CD8-positive, alpha-beta memory T cell (primary cell): ENCODE data around the gene IFNA13. TPM values are rescaled to one million over a fixed set of nuclear protein-coding genes. Genes with fewer than 3 reads are reported as not detected.

ENCODE experiments used
- CTCF ChIA-PET: fragments of 350-600 bp; sonication (Branson Sonifier 250); formaldehyde crosslinking; loops from one replicate; lab custom pipeline; 2021; ENCODE audit warnings: antibody characterized with exemption; lab: Charles Lee
- POLR2A ChIA-PET: fragments of 350-600 bp; sonication (Branson Sonifier 250); formaldehyde crosslinking; loops from one replicate; lab custom pipeline; 2021; ENCODE audit warnings: antibody characterized with exemption; lab: Charles Lee
- DNase-seq, 5 donors: peaks; one replicate each; pipeline versions ENCODE4 v3.0.0 to v3.0.0-alpha.2; 2020 to 2022; ENCODE audit warnings: mixed read lengths in 1 of 5
- H3K27ac ChIP-seq: one replicate; pipeline ENCODE4 v1.7.0; 2013; ENCODE audit warnings: low read depth, mild to moderate bottlenecking, low read length, moderate library complexity
- H3K27me3 ChIP-seq: 2 replicates; pipeline ENCODE4 v1.7.0; 2013; ENCODE audit warnings: low read length, mild to moderate bottlenecking; ENCODE audit not compliant: insufficient read depth, poor library complexity, severe bottlenecking
- H3K36me3 ChIP-seq: 2 replicates; pipeline ENCODE4 v1.7.0; 2013; ENCODE audit warnings: mild to moderate bottlenecking, low read length, moderate library complexity; ENCODE audit not compliant: insufficient read depth
- H3K4me1 ChIP-seq: 2 replicates; pipeline ENCODE4 v1.7.0; 2013; ENCODE audit warnings: mild to moderate bottlenecking, low read length, moderate library complexity; ENCODE audit not compliant: insufficient read depth
- H3K4me3 ChIP-seq: 2 replicates; pipeline ENCODE4 v1.7.0; 2013; ENCODE audit warnings: mild to moderate bottlenecking, low read length
- H3K9me3 ChIP-seq: 2 replicates; pipeline ENCODE4 v1.7.0; 2013; ENCODE audit warnings: mild to moderate bottlenecking, low read length
- H3K27ac Mint-ChIP-seq, 8 donors: one replicate each; pipeline ENCODE4 v1.8.0; 2020 to 2021; ENCODE audit warnings: mixed read lengths in 8 of 8, mild to moderate bottlenecking in 6 of 8, inconsistent platforms in 3 of 8, moderate library complexity in 3 of 8
- H3K27me3 Mint-ChIP-seq, 2 donors: one replicate each; pipeline ENCODE4 v1.8.0; 2020 to 2021; ENCODE audit warnings: mixed read lengths in 2 of 2, mild to moderate bottlenecking in 1 of 2, moderate library complexity in 1 of 2
- H3K36me3 Mint-ChIP-seq, 3 donors: one replicate each; pipeline ENCODE4 v1.8.0; 2020 to 2021; ENCODE audit warnings: mixed read lengths in 3 of 3, inconsistent platforms in 1 of 3, mild to moderate bottlenecking in 1 of 3
- H3K4me1 Mint-ChIP-seq, 3 donors: one replicate each; pipeline ENCODE4 v1.8.0; 2020 to 2021; ENCODE audit warnings: mixed read lengths in 3 of 3, inconsistent platforms in 1 of 3, mild to moderate bottlenecking in 1 of 3
- H3K4me3 Mint-ChIP-seq, 7 donors: one replicate each; pipeline ENCODE4 v1.8.0; 2020 to 2021; ENCODE audit warnings: mixed read lengths in 7 of 7, mild to moderate bottlenecking in 6 of 7, moderate library complexity in 4 of 7, inconsistent platforms in 2 of 7
- H3K9me3 Mint-ChIP-seq, 5 donors: one replicate each; pipeline ENCODE4 v1.8.0; 2020 to 2022; ENCODE audit warnings: mixed read lengths in 5 of 5, mild to moderate bottlenecking in 3 of 5, moderate library complexity in 2 of 5, inconsistent platforms in 1 of 5
- polyA plus RNA-seq: library from polyadenylated mRNA; unstranded; fragments of 300-500 nt; fragmentation: Illumina TruSeq; gene quantifications from one replicate; pipeline ENCODE4 v1.2.3, GENCODE V29; 2021
- total RNA-seq, 2 experiments: library from RNA; stranded (reverse); gene quantifications; one replicate each; pipeline ENCODE4 v1.2.3, GENCODE V29; 2021

IFNA13 gene
- total and polyA plus RNA-seq, 3 experiments from 2014 or later: not detected

GRCh38 chr9:21402386-21403251, 34.8 kb upstream of the IFNA13 start:
- no peak overlapping the region for H3K27ac Mint-ChIP-seq
- DNase-seq: peak in 1 of 5 donors; percentile 4
- H3K36me3 ChIP-seq: no peaks in the 10 kb centered on the region
- H3K27ac ChIP-seq: no peak overlapping the region
- peaks cover 7% of the 10 kb centered on the region for H3K4me1 ChIP-seq
- H3K4me3 ChIP-seq: peak overlapping the region; percentile 17
- peak overlapping the region in 6 of 7 donors; percentile 54 to 80 (median 66) for H3K4me3 Mint-ChIP-seq
- no peaks in the 10 kb centered on the region for H3K9me3 ChIP-seq
- H3K27me3 Mint-ChIP-seq: peaks cover 21 to 68% of the 10 kb centered on the region in 2 donors
- ChIA-PET POLR2A (interaction anchor here (0.7 kb wide), 1 partner anchor 305 kb away, joined by 4 read pairs; no protein-coding TSS in a partner anchor), CTCF (interaction anchor here (1.3 to 1.8 kb wide), 4 partner anchors 42 to 84 kb away, joined by 3 to 4 read pairs (median 4); no protein-coding TSS in a partner anchor)
- no peaks in the 10 kb centered on the region for H3K9me3 Mint-ChIP-seq
- H3K4me1 Mint-ChIP-seq: peaks cover 0 to 11% (median 4%) of the 10 kb centered on the region in 3 donors
- H3K36me3 Mint-ChIP-seq: peaks cover 0 to 1% (median 0%) of the 10 kb centered on the region in 3 donors
- peaks cover 11% of the 10 kb centered on the region for H3K27me3 ChIP-seq

- Mint-ChIP-seq H3K4me3 (no peak overlapping the region), H3K27ac (no peak overlapping the region), H3K4me1 (peaks cover 8 to 19% (median 9%) of the 10 kb centered on the region in 3 donors), H3K36me3 (peaks cover 0 to 2% (median 0%) of the 10 kb centered on the region in 3 donors), H3K9me3 (no peaks in the 10 kb centered on the region), H3K27me3 (peaks cover 26 to 85% of the 10 kb centered on the region in 2 donors)
- Histone ChIP-seq H3K4me3 (no peak overlapping the region), H3K9me3 (no peaks in the 10 kb centered on the region), H3K27ac (no peak overlapping the region), H3K27me3 (peaks cover 11% of the 10 kb centered on the region), H3K36me3 (no peaks in the 10 kb centered on the region), H3K4me1 (peaks cover 10% of the 10 kb centered on the region)
- DNase-seq: no peak
- ChIA-PET CTCF (interaction anchor here (1.4 kb wide), 1 partner anchor 76 kb away, joined by 4 read pairs; no protein-coding TSS in a partner anchor), POLR2A (no interaction called here)
Measured at GRCh38 chr9:21399956-21400355, 32.1 kb upstream of the IFNA13 start.

GRCh38 chr9:21398955-21399489, 31.2 kb upstream of the IFNA13 start:
- no peaks in the 10 kb centered on the region for H3K36me3 ChIP-seq
- no peak overlapping the region for H3K4me3 ChIP-seq
- peaks cover 0 to 2% (median 0%) of the 10 kb centered on the region in 3 donors for H3K36me3 Mint-ChIP-seq
- H3K27me3 Mint-ChIP-seq: peaks cover 30 to 80% of the 10 kb centered on the region in 2 donors
- H3K27me3 ChIP-seq: peaks cover 11% of the 10 kb centered on the region
- H3K27ac Mint-ChIP-seq: no peak overlapping the region
- H3K4me1 Mint-ChIP-seq: peaks cover 8 to 19% (median 9%) of the 10 kb centered on the region in 3 donors
- H3K9me3 ChIP-seq: no peaks in the 10 kb centered on the region
- H3K4me1 ChIP-seq: peaks cover 10% of the 10 kb centered on the region
- CTCF ChIA-PET: interaction anchor here (1.4 to 1.8 kb wide), 2 partner anchors 70 to 75 kb away, joined by 4 read pairs; no protein-coding TSS in a partner anchor
- H3K9me3 Mint-ChIP-seq: no peaks in the 10 kb centered on the region
- POLR2A ChIA-PET: no interaction called here
- no peak overlapping the region for H3K27ac ChIP-seq
- no peak overlapping the region for H3K4me3 Mint-ChIP-seq
- no peak for DNase-seq

- Histone ChIP-seq H3K27ac (no peak overlapping the region), H3K9me3 (no peaks in the 10 kb centered on the region), H3K4me3 (peak overlapping the region; percentile 44), H3K4me1 (peaks cover 4% of the 10 kb centered on the region), H3K36me3 (no peaks in the 10 kb centered on the region), H3K27me3 (no peaks in the 10 kb centered on the region)
- peak overlapping the region; percentile 11 to 76 (median 58) for H3K4me3 Mint-ChIP-seq
- no peaks in the 10 kb centered on the region for H3K9me3 Mint-ChIP-seq
- DNase-seq: peak; percentile 35 to 71 (median 45)
- peaks cover 4 to 9% (median 7%) of the 10 kb centered on the region in 3 donors for H3K4me1 Mint-ChIP-seq
- H3K27ac Mint-ChIP-seq: peak overlapping the region in 1 of 8 donors; percentile 40
- H3K27me3 Mint-ChIP-seq: peaks cover 21 to 75% of the 10 kb centered on the region in 2 donors
- peaks cover 0 to 1% (median 0%) of the 10 kb centered on the region in 3 donors for H3K36me3 Mint-ChIP-seq
- POLR2A ChIA-PET: interaction anchor here (0.6 to 1.2 kb wide), 3 partner anchors 44 to 77 kb away, joined by 3 to 5 read pairs (median 3); no protein-coding TSS in a partner anchor
- CTCF ChIA-PET: interaction anchor here (0.7 to 2.9 kb wide), 33 partner anchors 9 to 393 kb away, joined by 3 to 31 read pairs (median 5); partner anchors contain the start of genes IFNA14 and KLHL9
Measured at GRCh38 chr9:21395778-21396717, 28.2 kb upstream of the IFNA13 start.

GRCh38 chr9:21392270-21392669, 24.4 kb upstream of the IFNA13 start:
- peaks cover 15 to 73% of the 10 kb centered on the region in 2 donors for H3K27me3 Mint-ChIP-seq

GRCh38 chr9:21385131-21385670, 17.3 kb upstream of the IFNA13 start, which contains the start of gene IFNA2:
TSS of gene IFNA2 (minus strand) at chr9:21385398. CDS start at chr9:21385329, 69 bp downstream.
- H3K4me1 Mint-ChIP-seq: peaks cover 6 to 26% (median 15%) of the 10 kb centered on the region in 3 donors
- H3K9me3 Mint-ChIP-seq: no peaks in the 10 kb centered on the region
- POLR2A ChIA-PET: no interaction called here
- H3K4me3 Mint-ChIP-seq: no peak within 1 kb of the TSS
- Histone ChIP-seq H3K9me3 (no peaks in the 10 kb centered on the region), H3K4me1 (peaks cover 5% of the 10 kb centered on the region), H3K36me3 (no peaks in the 10 kb centered on the region), H3K4me3 (no peak within 1 kb of the TSS), H3K27ac (no peak within 1 kb of the TSS), H3K27me3 (peaks cover 7% of the 10 kb centered on the region)
- H3K27me3 Mint-ChIP-seq: peaks cover 9 to 63% of the 10 kb centered on the region in 2 donors
- H3K36me3 Mint-ChIP-seq: no peaks in the 10 kb centered on the region
- DNase-seq: no peak
- CTCF ChIA-PET: no interaction called here
- peak within 1 kb of the TSS in 1 of 8 donors; percentile 26 for H3K27ac Mint-ChIP-seq

More at GRCh38 chr9:21392270-21392669, 24.4 kb upstream of the IFNA13 start:
- Mint-ChIP-seq H3K4me1 (peaks cover 4 to 9% (median 7%) of the 10 kb centered on the region in 3 donors), H3K36me3 (peaks cover 0 to 1% (median 0%) of the 10 kb centered on the region in 3 donors), H3K4me3 (no peak overlapping the region), H3K27ac (no peak overlapping the region), H3K9me3 (no peaks in the 10 kb centered on the region)
- DNase-seq: no peak
- no peaks in the 10 kb centered on the region for H3K9me3 ChIP-seq
- H3K27ac ChIP-seq: no peak overlapping the region
- peaks cover 7% of the 10 kb centered on the region for H3K27me3 ChIP-seq
- CTCF ChIA-PET: interaction anchor here (1.7 to 1.8 kb wide), 2 partner anchors 13 to 197 kb away, joined by 5 read pairs; no protein-coding TSS in a partner anchor
- peaks cover 4% of the 10 kb centered on the region for H3K4me1 ChIP-seq
- POLR2A ChIA-PET: interaction anchor here (0.5 kb wide), 1 partner anchor 770 kb away, joined by 3 read pairs; the partner anchor contains the start of gene MLLT3
- H3K4me3 ChIP-seq: no peak overlapping the region
- no peaks in the 10 kb centered on the region for H3K36me3 ChIP-seq

GRCh38 chr9:21383627-21384026, 15.8 kb upstream of the IFNA13 start:
- peaks cover 11 to 65% of the 10 kb centered on the region in 2 donors for H3K27me3 Mint-ChIP-seq
- no peak overlapping the region for H3K27ac Mint-ChIP-seq
- Histone ChIP-seq H3K4me1 (peaks cover 5% of the 10 kb centered on the region), H3K9me3 (no peaks in the 10 kb centered on the region), H3K27me3 (no peaks in the 10 kb centered on the region), H3K27ac (no peak overlapping the region), H3K4me3 (no peak overlapping the region), H3K36me3 (no peaks in the 10 kb centered on the region)
- peak overlapping the region in 2 of 7 donors; percentile 3 to 23 for H3K4me3 Mint-ChIP-seq
- CTCF ChIA-PET: no interaction called here
- DNase-seq: no peak
- no peaks in the 10 kb centered on the region for H3K36me3 Mint-ChIP-seq
- peaks cover 6 to 26% (median 19%) of the 10 kb centered on the region in 3 donors for H3K4me1 Mint-ChIP-seq
- no peaks in the 10 kb centered on the region for H3K9me3 Mint-ChIP-seq
- POLR2A ChIA-PET: no interaction called here
